Panc1 (cell line): ENCODE measurements around the gene ELMOD1. TPM values are rescaled to one million over a fixed set of nuclear protein-coding genes. Genes with fewer than 3 reads are reported as not detected.

Experiments
- ATAC-seq: fragments of 200-7000 bp; cut with Tn5 transposase; 2 replicates; pipeline ENCODE4 v1.9.1; 2020; ENCODE audit warnings: mild to moderate bottlenecking, moderate library complexity
- BruUV-seq: library from RNA; stranded (reverse); fragments of 400-500 nt; replicated peaks from 2 replicates; lab custom pipeline; 2021; lab: Mats Ljungman, UMichigan
- CTCF ChIA-PET: fragments of 300-600 bp; sonication (Branson Sonifier 250); formaldehyde crosslinking; loops from one replicate; lab custom pipeline; 2022; ENCODE audit warnings: antibody characterized with exemption; lab: Charles Lee
- POLR2A ChIA-PET: fragments of 300-600 bp; sonication (Branson Sonifier 250); formaldehyde crosslinking; loops from one replicate; lab custom pipeline; 2022; ENCODE audit warnings: antibody characterized with exemption; lab: Charles Lee
- DNase-seq: peaks from one replicate; pipeline ENCODE4 v3.0.0-alpha.2; 2010; ENCODE audit warnings: low read depth, low spot score
- H3K27ac ChIP-seq: 2 replicates; pipeline ENCODE4 v1.5.1; 2011; ENCODE audit warnings: mild to moderate bottlenecking, low read length, inconsistent platforms
- H3K27me3 ChIP-seq: fragments of 200-500 bp; sonication (Bioruptor generic); 2 replicates; pipeline ENCODE4 v1.6.0; 2014; ENCODE audit warnings: low read length, inconsistent platforms; ENCODE audit not compliant: control insufficient read depth, insufficient read depth
- H3K36me3 ChIP-seq: fragments of 200-500 bp; sonication (Bioruptor generic); 2 replicates; pipeline ENCODE4 v1.5.1; 2014; ENCODE audit warnings: inconsistent platforms, mild to moderate bottlenecking, low read length, moderate library complexity; ENCODE audit not compliant: control insufficient read depth, insufficient read depth
- H3K4me1 ChIP-seq: 2 replicates; pipeline ENCODE4 v1.5.1; 2011; ENCODE audit warnings: inconsistent platforms, mild to moderate bottlenecking, low read length, moderate library complexity; ENCODE audit not compliant: control insufficient read depth, insufficient read depth
- H3K4me3 ChIP-seq, 2 experiments: 2 replicates each; pipeline ENCODE4 v1.5.1; 2011 to 2012; ENCODE audit warnings: low read depth in 2 of 2, low read length in 2 of 2, mild to moderate bottlenecking in 2 of 2, inconsistent platforms in 1 of 2, moderate library complexity in 1 of 2
- H3K9me3 ChIP-seq: fragments of 200-500 bp; sonication (Bioruptor generic); 2 replicates; pipeline ENCODE4 v1.5.1; 2014; ENCODE audit warnings: low read depth, mild to moderate bottlenecking, inconsistent platforms, low read length, moderate library complexity; ENCODE audit not compliant: control insufficient read depth, insufficient read depth
- CTCF ChIP-seq: fragments of 450-650 bp; IDR thresholded peaks from 2 replicates; pipeline ENCODE4 v1.5.1; 2017; ENCODE audit warnings: mild to moderate bottlenecking
- POLR2AphosphoS5 ChIP-seq: IDR thresholded peaks from 2 replicates; pipeline ENCODE4 v1.6.1; 2012; ENCODE audit warnings: mild to moderate bottlenecking, low read depth, low read length, moderate library complexity
- REST ChIP-seq, 2 experiments: IDR thresholded peaks; 2 replicates each; pipeline ENCODE4 v1.6.1; 2011 to 2012; ENCODE audit warnings: low read depth in 2 of 2, control low read depth in 1 of 2, low read length in 1 of 2, mild to moderate bottlenecking in 1 of 2, moderate library complexity in 1 of 2; ENCODE audit not compliant: insufficient read depth in 1 of 2
- SIN3A ChIP-seq: IDR thresholded peaks from 2 replicates; pipeline ENCODE4 v1.6.1; 2012; ENCODE audit warnings: low read depth, mild to moderate bottlenecking, low read length, moderate library complexity, borderline replicate concordance; ENCODE audit not compliant: insufficient read depth
- TCF7L2 ChIP-seq: IDR thresholded peaks from 2 replicates; pipeline ENCODE4 v1.6.1; 2011; ENCODE audit warnings: mild to moderate bottlenecking, low read depth, low read length, inconsistent platforms
- in situ Hi-C: cut with HindIII; loops from 2 replicates; pipeline ENCODE4 v1.10.0; 2016; ENCODE audit warnings: low sequenced_read_pairs, low pct_unique_long_range_greater_than_20kb
- intact Hi-C: fragments of 100-400 bp; cut with micrococcal nuclease; formaldehyde crosslinking; loops from one replicate; pipeline ENCODE4 v1.10.0; 2022; ENCODE audit not compliant: unreplicated experiment
- total RNA-seq: library from RNA; stranded (reverse); gene quantifications from one replicate; pipeline ENCODE4 v1.2.1, GENCODE V29; 2021; ENCODE audit not compliant: unreplicated experiment

The ELMOD1 gene
- total RNA-seq, 1 experiment from 2014 or later, result 2.1 TPM

GRCh38 chr11:107697291-107697690, 106.3 kb downstream of the ELMOD1 start:
- Histone ChIP-seq H3K36me3 (no peaks in the 10 kb centered on the region), H3K27me3 (no peaks in the 10 kb centered on the region), H3K27ac (no peak overlapping the region), H3K4me3 (no peak overlapping the region), H3K9me3 (peaks cover 19% of the 10 kb centered on the region; the same call in 1 of the 2 replicates), H3K4me1 (peaks cover 10% of the 10 kb centered on the region)
- no peak for TF ChIP-seq POLR2AphosphoS5
- TF ChIP-seq CTCF, result no peak
- no peak for TF ChIP-seq TCF7L2
- no peak for TF ChIP-seq SIN3A
- TF ChIP-seq REST (IDR thresholded peaks at IDR 0.05; ENCODE audit: insufficient read depth in 1 of 2, low read depth in 2 of 2, low read length in 1 of 2), result no peak
- ChIA-PET POLR2A (no interaction called here), CTCF (no interaction called here)
- ATAC-seq, result no peak
- in situ Hi-C loops (no loop called here), intact Hi-C loops (no loop called here)
- BruUV-seq, result no TSS peak
- DNase-seq, result no peak

DNA sequence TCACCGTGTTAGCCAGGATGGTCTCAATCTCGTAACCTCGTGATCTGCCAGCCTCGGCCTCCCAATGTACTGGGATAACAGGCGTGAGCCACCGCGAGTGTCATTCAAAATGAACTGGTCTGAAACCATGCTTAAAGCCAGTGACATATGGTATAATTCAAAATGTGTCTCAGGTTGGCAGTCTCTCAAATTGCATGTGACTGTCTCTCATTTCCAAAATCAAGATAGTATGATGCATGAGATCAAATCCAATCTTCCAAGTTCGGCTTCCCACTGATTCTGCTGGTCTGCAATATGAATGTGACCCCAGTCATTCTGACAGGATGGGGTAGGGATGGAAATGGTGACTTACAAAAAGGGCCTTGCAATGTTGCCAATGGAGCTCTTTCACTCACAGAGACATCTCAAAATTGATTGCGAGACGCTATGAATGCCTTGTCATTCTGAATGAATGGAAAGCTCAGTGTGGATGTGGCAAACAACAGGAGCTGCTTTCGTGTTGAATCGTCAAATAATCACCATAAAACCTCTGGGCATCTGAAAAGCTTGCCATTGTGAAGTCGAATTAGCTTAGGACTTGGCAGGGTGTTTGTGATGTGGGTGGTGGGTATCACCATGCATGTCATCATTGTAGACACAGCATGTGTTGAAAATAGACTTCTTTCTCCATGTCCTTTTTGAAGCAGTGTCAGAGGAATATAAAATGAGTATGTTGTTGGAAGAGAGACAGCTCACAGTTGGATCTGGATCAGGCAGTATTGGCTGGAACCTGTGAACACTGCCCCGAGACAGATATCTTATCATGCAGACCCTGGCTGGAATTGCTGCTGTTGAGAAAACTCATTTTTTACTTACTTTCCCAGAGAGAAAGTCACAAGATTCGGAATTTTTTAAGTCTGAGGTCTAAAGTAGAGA, 108.7 kb downstream of the ELMOD1 start:
- intact Hi-C loops, result no loop called here

More for the DNA sequence above, 108.7 kb downstream of the ELMOD1 start:
- ATAC-seq (no peak), DNase-seq (no peak)
- no peak overlapping the region for H3K27ac ChIP-seq
- in situ Hi-C loops, result no loop called here
- H3K9me3 ChIP-seq, result peaks cover 2% of the 10 kb centered on the region; the same call in 1 of the 2 replicates
- peaks cover 10% of the 10 kb centered on the region for H3K4me1 ChIP-seq
- H3K4me3 ChIP-seq, result no peak overlapping the region
- POLR2A ChIA-PET, result no interaction called here
- TF ChIP-seq SIN3A (no peak), POLR2AphosphoS5 (no peak), CTCF (no peak), TCF7L2 (no peak), REST (IDR thresholded peaks at IDR 0.05; ENCODE audit: insufficient read depth in 1 of 2, low read depth in 2 of 2, low read length in 1 of 2) (no peak)
- H3K27me3 ChIP-seq, result no peaks in the 10 kb centered on the region
- BruUV-seq, result no TSS peak
- CTCF ChIA-PET, result no interaction called here
- H3K36me3 ChIP-seq, result no peaks in the 10 kb centered on the region
